ENCODE measurements around the gene RHCE.
"Not testable (repeated sequence)": the region's sequence is repeated elsewhere in the genome, so short reads cannot be mapped to it uniquely, and the experiment has no call there.

The RHCE gene

GRCh38 chr1:25425098-25426085 lies 4.8 kb upstream of the RHCE start:
- peaks cover 10% of the 10 kb centered on the region for H3K4me1 Mint-ChIP-seq
- no peak overlapping the region for H3K27ac Mint-ChIP-seq
- DNase-seq (ENCODE audit: low spot score in 2 of 2) (no peak), ATAC-seq (no peak)
- peaks cover 3% of the 10 kb centered on the region for H3K36me3 Mint-ChIP-seq
- H3K4me3 Mint-ChIP-seq, result no peak overlapping the region
- no peaks in the 10 kb centered on the region for H3K9me3 Mint-ChIP-seq

- not testable (repeated sequence) for DNase-seq (ENCODE audit: low spot score in 2 of 2); ATAC-seq; H3K4me1 Mint-ChIP-seq; H3K9me3 Mint-ChIP-seq; H3K4me3 Mint-ChIP-seq; H3K27ac Mint-ChIP-seq; H3K36me3 Mint-ChIP-seq
These were observed 2.6 kb upstream of the RHCE start for GRCh38 chr1:25423206-25423605.

GRCh38 chr1:25419339-25419738 lies 1.3 kb downstream of the RHCE start:
- H3K9me3 Mint-ChIP-seq; H3K36me3 Mint-ChIP-seq; ATAC-seq; H3K4me1 Mint-ChIP-seq; H3K4me3 Mint-ChIP-seq; DNase-seq (ENCODE audit: low spot score in 2 of 2); H3K27ac Mint-ChIP-seq: not testable (repeated sequence)

DNA sequence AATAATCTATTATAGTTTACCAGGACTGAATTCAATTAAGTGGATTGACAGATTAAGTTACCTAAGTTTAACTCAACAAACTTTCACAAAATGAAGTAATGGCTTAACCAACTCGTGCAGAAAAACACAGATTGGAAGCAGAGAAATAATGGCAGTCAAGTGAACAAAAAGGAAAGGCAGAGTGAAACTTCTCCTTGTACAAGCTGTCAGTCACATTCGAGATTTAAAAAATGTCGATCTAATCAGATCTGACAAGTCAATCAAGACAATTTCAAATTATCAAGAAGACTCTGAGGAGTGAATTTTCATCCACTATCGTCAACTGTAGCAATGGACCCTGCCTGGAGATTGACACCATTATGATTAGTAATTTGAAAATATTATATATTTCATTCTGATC lies 3.3 kb downstream of the RHCE start:
- not testable (repeated sequence) for H3K4me1 Mint-ChIP-seq; ATAC-seq; DNase-seq (ENCODE audit: low spot score in 2 of 2); H3K36me3 Mint-ChIP-seq; H3K9me3 Mint-ChIP-seq; H3K27ac Mint-ChIP-seq; H3K4me3 Mint-ChIP-seq

- not testable (repeated sequence) for H3K4me1 Mint-ChIP-seq, H3K9me3 Mint-ChIP-seq
- peak overlapping the region; percentile 10 for H3K27ac Mint-ChIP-seq
These were observed 6.0 kb downstream of the RHCE start for GRCh38 chr1:25414578-25414977.

GRCh38 chr1:25414157-25414556 lies 6.5 kb downstream of the RHCE start:
- H3K4me1 Mint-ChIP-seq; H3K36me3 Mint-ChIP-seq; H3K27ac Mint-ChIP-seq; DNase-seq (ENCODE audit: low spot score in 2 of 2); H3K4me3 Mint-ChIP-seq; ATAC-seq; H3K9me3 Mint-ChIP-seq: not testable (repeated sequence)

More at GRCh38 chr1:25414578-25414977, 6.0 kb downstream of the RHCE start:
- DNase-seq (ENCODE audit: low spot score in 2 of 2); ATAC-seq; H3K36me3 Mint-ChIP-seq; H3K4me3 Mint-ChIP-seq: not testable (repeated sequence)

DNA sequence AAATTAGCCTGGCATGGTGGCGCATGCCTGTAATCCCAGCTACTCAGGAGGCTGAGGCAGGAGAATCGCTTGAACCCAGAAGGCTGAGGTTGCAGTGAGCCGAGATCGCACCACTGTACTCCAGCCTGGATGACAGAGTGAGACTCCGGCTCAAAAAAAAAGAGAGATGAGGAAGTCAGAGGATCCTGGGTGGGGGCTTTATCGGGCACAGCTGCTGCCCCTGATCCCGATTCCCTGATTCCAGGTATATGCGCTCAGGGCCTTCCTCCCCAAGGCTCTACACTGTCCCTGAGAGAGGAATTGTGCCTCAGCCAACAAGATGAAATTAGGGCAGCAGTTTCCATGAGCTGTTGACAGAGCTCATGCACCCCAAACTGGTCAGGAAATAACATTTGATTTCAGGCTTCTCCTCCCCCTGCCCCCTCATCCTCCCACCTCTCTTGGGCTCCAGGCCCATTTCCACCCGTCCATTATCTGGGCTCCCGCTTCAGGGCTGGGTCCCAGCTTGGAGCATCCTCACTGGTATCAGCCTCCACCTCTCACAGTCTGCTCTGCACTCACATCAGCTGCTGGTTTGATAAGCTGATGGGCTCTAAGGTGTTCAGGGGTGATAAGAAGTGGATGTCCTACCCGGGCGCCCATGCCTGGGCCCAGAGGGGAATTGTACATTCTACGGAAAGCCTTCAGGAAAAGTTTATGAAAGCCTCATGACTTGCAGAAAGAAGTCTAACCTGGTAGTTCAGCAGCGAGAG lies 7.6 kb downstream of the RHCE start:
- not testable (repeated sequence) for H3K4me1 Mint-ChIP-seq; H3K9me3 Mint-ChIP-seq; H3K36me3 Mint-ChIP-seq; ATAC-seq; H3K4me3 Mint-ChIP-seq; DNase-seq (ENCODE audit: low spot score in 2 of 2); H3K27ac Mint-ChIP-seq

DNA sequence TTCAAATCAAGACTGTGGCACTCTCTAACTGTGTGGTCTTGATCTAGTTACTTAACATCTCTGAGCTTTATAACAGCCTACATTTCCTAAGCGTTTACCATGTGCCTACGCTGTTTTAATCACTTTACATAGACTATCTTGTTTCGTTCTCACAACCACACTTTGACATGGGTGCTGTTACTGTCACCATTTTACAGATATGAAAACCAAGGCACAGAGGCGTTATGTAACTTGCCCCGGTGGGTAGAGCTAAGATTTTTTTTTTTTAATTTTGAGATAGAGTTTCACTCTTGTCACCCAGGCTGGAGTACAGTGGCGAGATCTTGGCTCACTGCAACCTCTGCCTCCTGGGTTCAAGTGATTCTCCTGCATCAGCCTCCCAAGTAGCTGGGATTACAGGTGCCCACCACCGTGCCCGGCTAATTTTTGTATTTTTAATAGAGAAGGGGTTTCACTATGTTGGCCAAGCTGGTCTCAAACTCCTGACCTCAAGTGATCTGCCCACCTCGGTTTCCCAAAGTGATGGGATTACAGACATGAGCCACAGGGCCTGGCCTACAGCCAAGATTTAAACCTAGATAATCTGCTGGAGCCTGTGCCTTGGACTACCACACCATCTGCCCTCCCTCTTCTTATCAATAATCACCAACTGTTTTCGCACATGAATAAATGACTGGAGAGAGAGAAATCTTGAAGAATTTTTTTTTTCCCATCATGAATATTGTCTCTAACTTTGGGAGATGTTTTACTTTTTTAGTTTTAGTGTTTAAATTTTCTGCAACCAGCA lies 10.8 kb downstream of the RHCE start:
- not testable (repeated sequence) for ATAC-seq; DNase-seq (ENCODE audit: low spot score in 2 of 2); H3K9me3 Mint-ChIP-seq; H3K27ac Mint-ChIP-seq; H3K4me1 Mint-ChIP-seq; H3K4me3 Mint-ChIP-seq; H3K36me3 Mint-ChIP-seq

DNA sequence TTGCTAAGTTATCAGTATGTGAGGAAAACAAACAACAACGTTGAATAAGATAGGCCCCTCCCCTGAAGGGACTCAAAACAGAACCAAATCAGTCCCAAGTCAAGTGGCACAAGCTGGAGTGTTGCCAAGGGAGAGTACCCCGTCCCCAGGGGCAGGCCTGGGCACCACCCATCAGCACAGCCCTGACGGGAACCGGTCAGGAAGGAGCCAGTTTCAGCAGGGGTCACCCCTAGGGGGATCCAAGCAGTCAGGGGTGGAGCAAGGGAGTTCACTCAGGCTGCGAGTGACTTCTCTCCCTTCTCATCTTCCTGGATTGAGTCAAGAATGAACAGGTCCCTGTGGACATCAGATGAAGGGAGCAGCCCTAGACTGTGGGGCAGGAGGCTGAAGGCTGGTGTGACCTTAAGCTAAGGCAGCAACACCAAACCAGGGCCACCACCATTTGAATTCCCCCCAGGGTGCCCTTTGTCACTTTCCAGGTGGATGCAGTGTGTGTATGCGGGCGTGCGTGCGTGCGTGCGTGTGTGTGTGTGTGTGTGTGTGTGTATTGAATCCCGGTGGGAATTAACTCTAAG lies 14.8 kb downstream of the RHCE start:
- H3K9me3 Mint-ChIP-seq; H3K27ac Mint-ChIP-seq; H3K36me3 Mint-ChIP-seq; H3K4me3 Mint-ChIP-seq; DNase-seq (ENCODE audit: low spot score in 2 of 2); H3K4me1 Mint-ChIP-seq: not testable (repeated sequence)
- ATAC-seq, result peak; percentile 32

- not testable (repeated sequence) for H3K27ac Mint-ChIP-seq; H3K36me3 Mint-ChIP-seq; H3K9me3 Mint-ChIP-seq; H3K4me3 Mint-ChIP-seq; H3K4me1 Mint-ChIP-seq; DNase-seq (ENCODE audit: low spot score in 2 of 2)
- peak; percentile 86 for ATAC-seq
These were observed 17.4 kb downstream of the RHCE start for GRCh38 chr1:25402947-25403803.

DNA sequence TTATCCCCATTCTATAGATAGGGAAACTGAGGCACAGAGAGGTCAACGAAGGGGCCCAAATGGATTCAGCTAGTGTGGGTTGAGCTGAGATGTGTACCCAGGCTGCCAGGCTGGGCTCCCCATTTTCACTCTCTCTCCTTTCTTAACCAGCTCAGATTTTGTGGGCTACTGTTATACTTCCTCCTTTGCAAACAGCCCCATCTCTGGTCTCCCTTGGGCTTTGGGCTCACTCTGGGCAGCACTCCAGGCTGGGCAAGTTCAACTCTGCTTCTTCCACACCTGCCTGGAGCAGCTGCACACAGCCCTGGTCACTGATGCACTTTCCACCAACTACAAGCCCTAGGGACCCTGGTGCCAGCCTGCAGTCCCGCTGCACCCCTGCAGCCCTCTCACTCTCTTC lies 22.5 kb downstream of the RHCE start:
- not testable (repeated sequence) for H3K36me3 Mint-ChIP-seq; DNase-seq (ENCODE audit: low spot score in 2 of 2); ATAC-seq

DNA sequence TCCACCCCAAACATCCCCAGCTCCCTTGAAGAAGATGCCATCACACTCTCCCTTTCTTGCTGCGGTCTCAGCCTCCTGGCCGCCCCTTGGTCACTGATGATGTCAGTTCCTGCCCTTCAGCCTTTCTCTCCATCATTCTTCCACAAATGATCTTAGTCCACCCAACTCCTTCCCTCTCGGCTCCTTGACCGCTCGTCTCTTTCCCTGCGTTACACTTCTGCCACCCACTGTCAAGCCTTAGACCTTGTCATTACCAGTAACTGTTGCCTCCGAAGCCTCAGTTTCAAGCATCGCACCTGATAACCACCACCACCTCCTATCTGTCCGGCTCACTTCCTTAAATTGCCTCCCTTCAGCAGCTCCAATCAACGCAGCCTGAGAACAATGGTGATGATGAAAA lies 23.1 kb downstream of the RHCE start:
- not testable (repeated sequence) for H3K9me3 Mint-ChIP-seq; H3K27ac Mint-ChIP-seq; ATAC-seq; DNase-seq (ENCODE audit: low spot score in 2 of 2); H3K36me3 Mint-ChIP-seq; H3K4me1 Mint-ChIP-seq; H3K4me3 Mint-ChIP-seq

More for the DNA sequence above, 22.5 kb downstream of the RHCE start:
- H3K4me1 Mint-ChIP-seq, H3K9me3 Mint-ChIP-seq, H3K27ac Mint-ChIP-seq, H3K4me3 Mint-ChIP-seq: not testable (repeated sequence)

DNA sequence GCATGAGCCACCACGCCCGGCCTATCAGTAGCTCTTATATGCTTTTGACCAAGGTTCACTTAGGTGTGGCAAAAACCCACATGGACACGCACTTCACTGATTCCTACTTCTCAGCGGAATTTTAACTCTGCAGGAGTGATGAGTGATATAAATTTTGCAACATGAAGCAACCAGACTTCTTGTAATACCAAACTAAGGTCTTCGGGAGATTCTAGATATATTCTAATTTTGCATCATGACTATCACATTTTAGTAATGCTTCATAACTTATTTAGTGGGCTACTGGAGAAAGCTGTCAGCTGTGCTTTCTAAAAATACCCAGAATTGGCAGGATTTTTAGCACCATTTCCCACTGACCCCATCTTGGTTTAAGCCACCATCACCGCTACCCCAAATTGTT lies 27.8 kb downstream of the RHCE start:
- Mint-ChIP-seq H3K9me3 (no peaks in the 10 kb centered on the region), H3K4me1 (peaks cover 7% of the 10 kb centered on the region), H3K27ac (no peak overlapping the region), H3K36me3 (no peaks in the 10 kb centered on the region), H3K4me3 (no peak overlapping the region)
- ATAC-seq (no peak), DNase-seq (ENCODE audit: low spot score in 2 of 2) (no peak)

GRCh38 chr1:25389721-25390120 lies 30.9 kb downstream of the RHCE start:
- DNase-seq (ENCODE audit: low spot score in 2 of 2); H3K9me3 Mint-ChIP-seq; H3K27ac Mint-ChIP-seq; H3K4me1 Mint-ChIP-seq; ATAC-seq; H3K36me3 Mint-ChIP-seq; H3K4me3 Mint-ChIP-seq: not testable (repeated sequence)
